Ishikawa (cell line): ENCODE data around the gene TMEM59L.
A peak's percentile ranks its signal among the peaks of the same experiment; 100 is the strongest.

Experiments
- CEBPB ChIP-seq: IDR thresholded peaks from 2 replicates; pipeline ENCODE4 v1.6.1; 2012
- CREB1 ChIP-seq: IDR thresholded peaks from 2 replicates; pipeline ENCODE4 v1.6.1; 2012; ENCODE audit warnings: low read depth
- EGR1 ChIP-seq: IDR thresholded peaks from 2 replicates; pipeline ENCODE4 v1.6.1; 2012
- EP300 ChIP-seq: IDR thresholded peaks from 2 replicates; pipeline ENCODE4 v1.6.1; 2012; ENCODE audit warnings: borderline replicate concordance
- FOXM1 ChIP-seq: IDR thresholded peaks from 2 replicates; pipeline ENCODE4 v1.6.1; 2012; ENCODE audit warnings: low read depth, borderline replicate concordance
- MAX ChIP-seq: IDR thresholded peaks from 2 replicates; pipeline ENCODE4 v1.6.1; 2012
- NFIC ChIP-seq: IDR thresholded peaks from 2 replicates; pipeline ENCODE4 v1.6.1; 2012
- RAD21 ChIP-seq: IDR thresholded peaks from 2 replicates; pipeline ENCODE4 v1.6.1; 2012; ENCODE audit warnings: low read depth
- REST ChIP-seq: IDR thresholded peaks from 2 replicates; pipeline ENCODE4 v1.6.1; 2012; ENCODE audit warnings: low read depth, mild to moderate bottlenecking
- TAF1 ChIP-seq: IDR thresholded peaks from 2 replicates; pipeline ENCODE4 v1.6.1; 2012; ENCODE audit warnings: low read depth, mild to moderate bottlenecking
- TCF12 ChIP-seq: IDR thresholded peaks from 2 replicates; pipeline ENCODE4 v1.6.1; 2012; ENCODE audit warnings: low read depth
- TEAD4 ChIP-seq: IDR thresholded peaks from 2 replicates; pipeline ENCODE4 v1.6.1; 2012
- USF1 ChIP-seq: IDR thresholded peaks from 2 replicates; pipeline ENCODE4 v1.6.1; 2012
- YY1 ChIP-seq: IDR thresholded peaks from 2 replicates; pipeline ENCODE4 v1.6.1; 2012; ENCODE audit warnings: low read depth
- ZBTB7A ChIP-seq: IDR thresholded peaks from 2 replicates; pipeline ENCODE4 v1.6.1; 2012; ENCODE audit warnings: low read depth

Gene TMEM59L

GRCh38 chr19:18593367-18594095 is 19.1 kb upstream of the TMEM59L start:
- TF ChIP-seq NFIC (peak; percentile 86), MAX (no peak)

- no peak for TF ChIP-seq CREB1
- no peak for TF ChIP-seq EP300
- TF ChIP-seq NFIC: no peak
- TF ChIP-seq USF1: no peak
- TF ChIP-seq TCF12: peak; percentile 16; the same call in 1 of the 2 replicates
- TF ChIP-seq ZBTB7A: peak; percentile 77; the same call in 1 of the 2 replicates
- peak; percentile 69; the same call in 1 of the 2 replicates for TF ChIP-seq RAD21
- peak; percentile 68 for TF ChIP-seq MAX
- no peak for TF ChIP-seq FOXM1
- TF ChIP-seq EGR1: peak; percentile 68
- no peak for TF ChIP-seq REST
Observed at GRCh38 chr19:18594096-18594823, 18.4 kb upstream of the TMEM59L start.

GRCh38 chr19:18594824-18595373 is 17.8 kb upstream of the TMEM59L start:
- no peak; the same call in 1 of the 2 replicates for TF ChIP-seq ZBTB7A
- TF ChIP-seq NFIC: no peak
- no peak for TF ChIP-seq TEAD4
- TF ChIP-seq CEBPB: no peak
- no peak for TF ChIP-seq EGR1
- TF ChIP-seq USF1: no peak
- TF ChIP-seq YY1: no peak
- no peak for TF ChIP-seq RAD21
- no peak for TF ChIP-seq CREB1
- TF ChIP-seq TAF1: no peak
- no peak for TF ChIP-seq REST
- no peak for TF ChIP-seq MAX
- no peak for TF ChIP-seq FOXM1
- TF ChIP-seq EP300: no peak
- no peak for TF ChIP-seq TCF12

GRCh38 chr19:18595475-18595874 is 17.2 kb upstream of the TMEM59L start:
- TF ChIP-seq FOXM1 (no peak), ZBTB7A (no peak), MAX (no peak), NFIC (no peak), CEBPB (no peak), TEAD4 (no peak), REST (no peak), EGR1 (no peak), TAF1 (no peak), USF1 (no peak), EP300 (no peak), TCF12 (no peak)
